GM21390 (cell line): ENCODE data around the gene LNPEP.
"Not testable (repeated sequence)": the region's sequence is repeated elsewhere in the genome, so short reads cannot be mapped to it uniquely, and the experiment has no call there.

Experiments used
- ATAC-seq: cut with Tn5 transposase; IDR thresholded peaks from one replicate; pipeline ENCODE4 v1.9.1; 2021; ENCODE audit not compliant: unreplicated experiment

Gene LNPEP

DNA sequence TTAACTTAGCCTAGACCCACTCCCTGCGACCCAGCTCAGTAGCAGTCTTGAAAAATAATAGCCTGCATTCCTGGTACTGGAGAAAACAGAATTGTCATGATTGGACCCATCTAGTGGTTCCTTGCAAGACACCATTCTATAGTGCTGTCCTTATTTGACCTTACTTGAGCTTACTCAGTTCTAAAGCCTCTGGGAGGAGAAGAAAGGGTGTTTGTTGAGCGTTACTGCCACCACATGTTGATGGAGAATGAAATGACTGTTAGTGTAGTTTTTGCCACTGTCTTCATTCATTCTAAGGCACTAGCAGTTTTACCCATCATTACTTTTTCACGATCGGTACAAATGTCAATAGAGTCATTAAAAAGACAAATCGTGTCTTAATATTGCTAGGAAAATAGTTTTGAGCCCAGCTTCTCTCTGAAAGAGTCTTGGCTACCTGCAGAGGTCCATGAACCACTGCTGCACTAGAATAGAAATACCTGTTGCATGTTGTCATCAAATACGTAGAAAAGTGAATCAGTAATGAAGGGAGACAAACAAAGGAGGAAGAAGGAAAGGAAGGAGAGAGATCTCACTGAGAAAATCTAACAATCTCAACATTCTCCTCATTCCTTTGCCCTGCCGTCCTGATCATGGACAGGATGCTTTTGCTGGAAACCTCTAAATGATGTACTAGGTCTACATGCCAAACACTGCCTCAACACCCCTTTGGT is 110.5 kb downstream of the LNPEP start:
- no peak for ATAC-seq

DNA sequence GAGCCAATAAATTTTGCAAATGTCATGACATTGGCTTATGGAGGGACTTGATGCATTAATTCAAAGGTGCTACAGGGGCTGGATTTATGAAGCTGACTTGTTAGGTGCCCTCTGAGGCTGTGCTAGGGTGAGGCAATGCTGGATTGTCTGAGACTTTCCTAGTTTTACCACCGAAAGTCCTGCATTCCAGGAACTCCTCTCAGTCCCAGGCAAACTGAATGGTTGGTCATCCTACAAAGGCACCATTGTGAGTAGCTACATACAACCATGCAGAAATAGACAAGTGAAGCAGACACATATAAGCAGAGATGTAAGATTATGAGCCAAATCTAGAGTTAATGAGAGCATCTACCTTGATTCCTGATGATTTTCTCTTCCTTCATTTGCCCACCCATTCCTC is 111.2 kb downstream of the LNPEP start:
- no peak for ATAC-seq

DNA sequence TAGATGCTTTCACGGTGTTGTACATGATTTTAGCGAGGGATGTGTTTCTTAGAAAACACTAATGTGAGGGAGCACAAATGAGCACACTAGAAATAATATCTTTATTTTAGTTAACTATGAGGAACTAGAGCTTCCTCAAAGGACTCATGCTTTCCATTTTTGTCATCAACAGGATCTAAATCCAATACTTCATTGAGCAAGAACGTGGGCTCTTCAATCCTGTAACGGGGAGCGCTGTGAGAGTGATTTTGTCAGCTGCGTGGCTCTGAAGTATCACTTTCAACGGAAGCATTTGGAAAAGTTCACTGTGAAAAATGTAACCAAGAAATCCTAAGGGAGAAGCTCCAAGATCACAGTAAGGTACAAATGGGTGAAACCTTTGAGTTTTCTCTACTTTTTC is 113.3 kb downstream of the LNPEP start:
- no peak for ATAC-seq

DNA sequence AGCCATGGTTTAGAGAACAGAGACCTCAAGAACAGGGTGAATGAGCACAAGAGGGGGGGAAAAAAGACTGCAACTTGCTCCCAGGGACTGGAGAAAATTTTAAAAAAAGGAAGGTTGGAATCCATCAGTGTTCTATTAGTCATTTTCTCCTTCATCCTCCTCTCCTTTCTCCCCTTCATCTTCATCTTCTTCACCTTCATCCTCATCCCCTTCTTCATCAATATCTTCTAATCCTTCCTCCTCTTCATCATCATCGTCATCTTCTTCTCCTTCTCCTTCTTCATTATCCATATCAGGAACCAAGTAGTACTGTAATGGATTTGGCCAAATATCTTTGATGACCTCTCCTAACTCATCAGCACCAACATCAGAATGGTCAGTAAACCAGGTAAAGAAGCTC is 120.4 kb downstream of the LNPEP start:
- no peak for ATAC-seq

DNA sequence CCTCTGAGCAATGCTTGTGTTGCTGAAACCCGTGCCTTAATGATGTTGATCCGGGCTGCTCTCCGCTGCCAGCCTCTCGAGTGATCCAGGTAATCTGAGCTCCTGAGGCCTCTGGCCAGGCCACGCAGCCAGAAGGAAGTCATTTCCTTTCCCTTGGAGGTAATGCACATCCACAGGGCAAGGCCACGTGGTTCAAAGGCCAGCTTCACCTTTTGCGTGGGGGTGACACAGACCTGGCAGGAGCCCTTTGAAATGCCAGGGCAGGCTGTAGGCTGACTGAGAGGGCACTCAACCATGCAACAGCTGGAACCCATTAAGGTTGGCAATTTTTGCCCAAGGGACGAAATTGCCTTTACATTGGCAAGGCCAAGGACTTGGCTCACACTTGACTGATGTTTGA is 126.2 kb downstream of the LNPEP start:
- no peak for ATAC-seq

DNA sequence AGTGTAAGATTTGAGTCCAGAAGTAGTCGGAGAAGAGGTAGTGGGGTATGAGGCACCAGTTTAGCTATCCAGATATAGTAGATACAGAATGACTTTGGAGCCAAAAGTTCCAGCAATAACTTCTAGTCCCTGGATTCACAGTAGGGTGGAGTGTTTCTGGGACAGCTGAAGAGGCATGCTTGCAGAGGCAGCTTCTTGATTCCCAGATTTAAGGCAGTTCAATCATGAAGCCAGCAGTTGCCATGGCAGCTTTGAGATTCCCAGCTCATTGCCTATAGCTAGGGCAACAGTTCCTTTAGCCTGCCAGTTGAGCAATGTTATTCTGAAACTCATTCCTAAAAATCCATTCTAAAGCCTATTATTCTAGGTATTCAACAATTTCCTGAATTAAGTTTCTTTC is 127.4 kb downstream of the LNPEP start:
- ATAC-seq = no peak

DNA sequence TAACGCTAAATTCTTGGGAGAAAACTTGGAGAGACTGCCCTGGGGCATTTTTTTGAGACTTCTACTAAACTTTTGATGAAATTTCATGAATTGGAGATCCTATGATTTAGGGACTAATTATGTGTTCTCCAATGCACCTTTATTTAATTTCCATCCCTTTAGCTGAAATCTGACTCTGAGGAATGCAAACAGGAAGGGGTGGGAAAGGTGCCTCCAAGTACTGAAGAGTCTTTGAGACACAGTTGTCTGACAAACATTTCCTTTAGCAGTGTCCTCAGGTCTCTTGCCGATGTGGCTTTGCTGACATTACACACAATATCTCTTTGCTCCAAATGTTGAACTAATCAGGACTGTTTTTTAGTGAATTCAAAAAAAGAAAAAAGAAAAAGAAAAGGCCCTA is 129.6 kb downstream of the LNPEP start:
- no peak for ATAC-seq

DNA sequence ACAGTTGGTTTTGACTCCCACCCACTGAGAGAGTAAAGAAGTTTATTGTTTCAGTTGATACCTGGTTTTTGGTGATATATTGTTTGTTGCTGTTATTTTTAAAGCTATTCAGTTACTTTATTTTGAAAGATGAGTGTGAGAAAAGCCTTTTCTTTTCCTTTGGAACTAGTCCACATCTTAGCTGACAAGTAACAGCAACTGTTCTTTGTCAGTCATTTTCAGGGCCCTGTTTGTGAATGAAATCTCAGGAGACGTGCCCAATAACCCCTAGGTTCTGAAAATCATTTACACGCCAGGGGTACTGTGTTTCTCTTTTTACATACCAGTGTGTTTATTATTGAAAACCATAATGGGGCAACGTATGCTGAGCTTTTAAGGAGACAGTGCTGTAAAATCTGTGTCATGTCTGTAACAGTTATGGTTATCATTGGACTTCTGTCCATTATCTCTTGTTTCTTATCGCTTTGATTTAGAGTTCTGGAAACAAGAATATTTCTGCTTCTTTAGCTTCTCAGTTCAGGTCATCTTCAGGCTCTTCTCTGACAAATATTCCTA is 131.5 kb downstream of the LNPEP start:
- ATAC-seq = no peak

DNA sequence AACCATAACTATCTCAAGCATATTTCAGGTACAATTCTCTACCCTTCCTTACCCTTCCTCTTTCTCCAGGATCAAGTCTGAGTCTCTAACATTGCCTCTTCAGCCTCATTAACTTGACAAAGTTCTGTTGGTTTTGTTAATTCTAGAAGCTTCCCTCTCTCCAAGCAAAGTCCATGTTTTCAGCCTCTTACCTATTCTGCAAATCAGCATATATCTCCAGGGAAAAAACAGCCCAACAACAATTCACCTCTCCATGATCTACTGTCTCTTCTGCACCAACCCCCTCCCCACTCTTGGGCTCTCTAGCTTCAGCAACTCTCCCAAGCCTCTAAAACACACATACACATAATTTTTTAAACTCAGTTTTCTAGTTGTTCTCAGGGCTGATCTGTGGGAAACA is 134.4 kb downstream of the LNPEP start:
- ATAC-seq = no peak

DNA sequence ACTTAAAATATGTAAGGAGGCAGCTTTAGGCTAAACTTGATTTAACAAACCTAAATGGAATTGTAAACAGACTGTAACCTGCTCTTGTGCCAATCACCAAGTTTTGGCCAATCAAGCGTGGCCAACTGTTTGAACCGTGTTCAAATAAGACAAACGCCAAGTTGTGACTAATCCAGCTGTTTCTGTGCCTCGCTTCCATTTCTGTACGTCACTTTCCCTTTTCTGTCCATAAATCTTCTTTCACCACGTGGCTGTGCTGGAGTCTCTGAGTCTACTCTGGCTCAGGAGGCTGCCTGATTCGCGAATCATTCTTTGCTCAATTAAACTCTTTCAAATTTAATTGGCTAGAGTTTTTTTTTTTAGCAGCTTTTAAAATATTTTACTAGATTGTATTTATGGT is 135.2 kb downstream of the LNPEP start:
- ATAC-seq = no peak

DNA sequence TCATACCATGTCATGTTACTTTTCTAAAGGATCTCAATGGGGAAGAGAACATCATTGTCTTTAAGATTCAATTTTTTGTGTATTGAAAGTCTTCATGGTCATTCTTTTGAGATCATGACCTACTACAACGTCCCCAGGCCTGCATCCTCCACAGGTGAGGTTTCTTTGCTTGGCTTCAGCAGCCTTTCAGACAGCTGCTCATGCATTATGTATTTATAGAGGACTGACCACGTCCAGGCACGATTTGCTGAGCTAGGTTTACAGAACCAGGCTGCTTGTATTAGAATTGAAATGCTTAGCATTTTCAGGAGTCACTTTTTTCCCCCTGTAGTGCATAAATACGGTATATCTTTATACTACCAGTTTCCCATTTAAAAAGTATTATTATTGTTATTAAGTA is 136.1 kb downstream of the LNPEP start:
- no peak for ATAC-seq

DNA sequence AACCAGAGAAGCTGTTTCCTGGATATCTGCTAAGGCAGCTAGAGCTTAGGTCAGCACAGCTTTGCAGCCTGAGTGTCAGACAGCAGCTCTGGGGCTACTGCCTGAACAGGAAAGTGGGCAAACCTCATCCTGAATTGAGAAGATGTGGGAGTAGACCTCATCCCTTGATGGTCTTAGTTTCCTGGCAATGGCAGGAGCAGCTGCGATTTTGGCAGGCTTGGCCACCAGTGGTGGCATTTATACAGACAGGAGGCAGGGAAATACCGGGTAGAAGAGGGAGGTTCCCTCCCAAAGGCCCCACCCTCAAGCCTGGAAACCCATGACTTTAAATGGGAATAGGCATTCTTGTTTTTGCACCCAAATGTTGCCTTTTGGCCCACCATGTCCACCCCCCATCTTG is 136.8 kb downstream of the LNPEP start:
- no peak for ATAC-seq

DNA sequence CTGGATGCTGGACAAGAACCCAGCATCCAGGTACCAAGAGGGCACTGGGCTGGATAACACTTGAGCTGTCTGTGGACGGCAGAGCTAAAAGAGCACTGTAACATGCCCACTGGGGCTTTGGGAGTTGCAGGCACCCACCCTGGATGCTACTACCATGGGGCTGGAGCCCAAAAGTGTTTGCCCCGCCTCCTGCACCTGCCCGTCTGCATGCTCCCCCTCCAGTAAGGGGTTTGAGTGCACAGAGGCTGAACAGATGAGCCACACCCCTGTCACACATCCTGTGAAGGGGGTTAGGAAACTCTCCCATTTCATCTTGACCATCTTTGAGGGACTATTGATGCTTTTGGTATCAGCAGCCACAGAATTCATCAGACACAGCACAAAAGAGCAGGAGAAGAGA is 137.5 kb downstream of the LNPEP start:
- no peak for ATAC-seq

DNA sequence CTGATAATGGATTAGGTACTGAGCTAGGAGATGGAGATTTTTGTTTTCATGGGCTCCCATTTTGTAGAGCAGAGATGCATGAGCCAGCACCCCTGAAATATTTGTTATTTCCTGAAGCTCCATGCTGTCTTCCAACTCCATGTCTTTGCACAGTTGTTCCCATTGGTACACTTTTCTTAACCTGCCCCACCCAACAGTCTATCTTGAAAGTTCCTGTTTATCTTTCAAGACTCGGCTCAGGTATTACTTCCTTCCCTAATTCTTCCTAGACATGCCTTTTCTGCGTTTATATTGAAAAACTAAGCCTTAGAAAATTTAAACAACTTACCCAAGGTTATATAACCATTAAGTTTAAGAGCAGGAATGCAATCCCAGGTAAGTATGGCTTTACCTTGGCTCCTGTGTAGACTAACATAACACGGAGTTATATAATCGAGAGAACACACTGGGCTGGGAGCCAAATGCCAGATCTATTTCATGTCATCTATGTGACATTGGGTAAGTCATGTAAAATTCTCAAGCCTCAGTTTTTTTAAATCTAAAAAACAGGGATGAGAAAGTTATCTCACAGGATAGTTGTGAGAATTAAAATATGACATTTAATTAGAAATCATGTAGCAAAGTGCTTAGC is 139.1 kb downstream of the LNPEP start:
- no peak for ATAC-seq

DNA sequence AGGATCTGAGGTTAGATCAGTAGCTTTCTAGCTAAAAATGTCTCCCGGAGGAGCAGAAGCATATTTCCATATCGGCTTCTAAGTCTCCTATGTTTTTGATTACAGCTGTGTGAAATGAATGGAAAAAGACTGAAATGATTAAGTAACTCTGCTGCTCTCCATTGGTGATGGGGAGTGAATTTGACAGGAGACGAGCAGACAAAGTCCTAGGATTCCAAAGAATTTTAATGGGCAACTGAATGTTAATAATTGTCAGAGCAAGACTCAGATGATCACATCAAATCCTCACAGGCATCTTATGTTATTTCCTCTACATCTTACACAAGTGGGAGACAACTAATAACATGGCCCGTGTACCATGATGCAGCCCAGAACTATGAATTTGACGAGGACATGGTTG is 139.8 kb downstream of the LNPEP start:
- ATAC-seq = no peak

DNA sequence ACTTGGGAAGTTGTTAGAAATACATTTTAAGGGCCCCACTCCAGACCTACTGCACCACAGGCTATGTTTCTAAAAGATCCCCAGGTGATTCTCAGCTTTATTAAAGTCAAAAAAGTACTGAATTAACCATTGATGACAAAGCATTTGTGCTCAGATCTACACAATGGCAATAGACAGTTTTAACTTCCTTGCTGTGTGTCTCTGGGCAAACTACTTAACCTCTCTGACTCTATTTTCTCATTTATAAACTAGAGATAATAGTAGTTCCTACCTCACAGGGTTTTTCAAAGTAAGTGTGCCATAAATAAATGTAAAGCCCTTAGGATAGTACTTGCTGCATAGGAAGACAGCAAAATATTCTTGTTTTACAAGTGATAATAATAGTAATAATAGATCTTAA is 140.2 kb downstream of the LNPEP start:
- ATAC-seq = no peak

DNA sequence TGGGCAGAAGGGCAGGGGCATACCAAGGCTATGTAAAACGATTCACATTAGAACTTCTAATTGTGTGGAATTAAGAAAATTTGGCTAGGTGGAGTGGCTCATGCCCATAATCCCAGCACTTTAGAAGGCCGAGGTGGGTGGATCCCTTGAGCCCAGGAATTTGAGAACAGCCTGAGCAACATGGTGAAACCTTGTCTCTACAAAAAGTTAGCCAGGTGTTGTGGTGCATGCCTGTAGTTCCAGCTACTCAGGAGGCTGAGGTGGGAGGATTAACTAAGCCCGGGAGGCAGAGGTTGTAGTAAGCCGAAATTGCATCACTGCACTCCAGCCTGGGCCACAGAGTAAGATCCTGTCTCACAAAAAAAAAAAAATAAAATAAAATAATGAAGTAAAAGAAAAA is 141.4 kb downstream of the LNPEP start:
- ATAC-seq = no peak

DNA sequence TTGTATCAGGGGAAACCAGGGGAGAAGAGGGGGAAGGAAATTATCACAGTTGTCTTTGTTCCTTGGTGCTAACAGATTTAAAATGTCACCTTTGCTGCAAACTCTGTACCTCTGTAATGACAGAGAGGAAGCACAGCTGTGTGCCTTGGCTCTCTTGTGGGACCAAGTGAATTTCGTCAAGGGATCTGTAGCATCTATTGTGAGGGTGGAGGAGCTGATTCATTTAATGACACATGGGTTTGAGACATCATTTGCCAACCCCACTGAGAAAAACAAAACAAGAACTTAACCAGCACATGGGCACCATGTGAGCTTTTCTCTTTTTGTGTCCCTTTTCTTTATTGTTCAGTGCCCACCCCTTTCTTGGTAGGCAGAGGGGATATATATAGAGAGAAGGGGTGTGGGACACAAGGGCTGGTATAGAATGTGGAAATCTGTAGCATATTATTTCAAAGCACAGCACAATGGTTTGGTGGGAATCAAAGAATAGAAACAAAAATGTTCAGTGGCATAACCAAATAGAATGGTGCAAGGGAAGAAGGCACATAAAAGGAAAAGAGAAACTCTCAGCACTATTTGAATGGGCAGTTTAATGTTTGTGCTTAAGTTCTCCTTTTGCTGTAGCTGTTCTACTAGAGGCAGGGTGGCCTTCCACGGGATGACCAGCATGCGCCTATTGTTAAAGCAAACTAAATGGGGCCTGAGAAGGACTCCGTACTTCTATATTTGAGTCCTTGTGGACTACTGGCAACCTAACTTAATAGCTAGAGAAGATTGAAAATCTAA is 143.3 kb downstream of the LNPEP start:
- ATAC-seq = no peak

DNA sequence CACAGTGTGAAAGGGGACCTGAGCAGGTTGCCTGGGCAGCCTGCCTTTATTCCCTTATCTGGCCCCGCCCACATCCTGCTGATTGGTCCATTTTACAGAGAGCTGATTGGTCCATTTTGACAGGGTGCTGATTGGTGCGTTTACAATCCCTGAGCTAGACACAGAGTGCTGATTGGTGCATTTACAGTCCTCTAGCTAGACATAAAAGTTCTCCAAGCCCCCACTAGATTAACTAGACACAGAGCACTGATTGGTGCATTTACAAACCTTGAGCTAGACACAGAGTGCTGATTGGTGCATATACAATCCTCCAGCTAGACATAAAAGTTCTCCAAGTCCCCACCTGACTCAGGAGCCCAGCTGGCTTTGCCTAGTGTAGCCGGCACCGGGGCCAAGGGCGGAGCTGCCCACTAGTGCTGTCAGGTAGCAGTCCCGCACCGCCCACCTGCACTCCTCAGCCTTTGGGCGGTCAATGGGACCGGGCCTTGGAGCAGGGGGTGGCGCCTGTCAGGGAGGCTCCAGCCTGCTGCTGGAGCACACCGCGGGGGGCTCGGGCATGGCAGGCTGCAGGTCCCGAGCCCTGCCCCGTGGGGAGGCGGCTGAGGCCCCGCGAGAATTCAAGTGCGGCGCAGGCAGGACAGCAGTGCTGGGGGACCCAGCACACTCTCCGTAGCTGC is 149.0 kb downstream of the LNPEP start:
- ATAC-seq = not testable (repeated sequence)

DNA sequence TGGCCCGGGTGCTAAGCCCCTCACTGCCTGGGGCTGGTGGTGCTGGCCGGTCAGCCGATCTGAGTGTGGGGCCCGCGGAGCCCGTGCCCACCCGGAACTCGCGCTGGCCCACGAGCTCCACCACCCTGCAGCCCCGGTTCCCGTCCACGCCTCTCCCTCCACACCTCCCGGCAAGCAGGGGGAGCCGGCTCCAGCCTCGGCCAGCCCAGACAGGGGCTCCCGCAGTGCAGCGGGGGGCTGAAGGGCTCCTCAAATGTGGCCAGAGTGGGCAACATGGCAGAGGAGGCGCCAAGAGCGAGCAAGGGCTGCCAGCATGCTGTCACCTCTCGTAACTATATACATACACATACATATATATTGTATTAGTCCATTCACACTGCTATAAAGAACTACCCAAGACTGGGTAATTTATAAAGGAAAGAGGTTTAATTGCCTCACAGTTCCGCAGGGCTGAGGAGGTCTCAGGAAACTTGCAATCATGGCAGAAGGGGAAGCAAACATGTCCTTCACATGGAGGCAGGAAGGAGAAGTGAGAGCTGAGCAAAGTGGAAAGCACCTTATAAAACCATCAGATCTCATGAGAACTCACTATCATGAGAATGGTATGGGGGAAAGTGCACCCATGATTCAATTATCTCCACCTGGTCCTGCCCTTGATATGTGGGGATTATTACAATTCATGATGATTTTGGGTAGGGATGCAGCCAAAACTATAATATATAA is 149.7 kb downstream of the LNPEP start:
- no peak for ATAC-seq
